Astrocyte of the spinal cord (primary cell): ENCODE results near the gene SMOC2.

Experiments
- DNase-seq: peaks from one replicate; pipeline ENCODE4 v3.0.0; 2011; ENCODE audit warnings: low read depth, low spot score
- H3K4me3 ChIP-seq: 2 replicates; pipeline ENCODE4 v1.5.1; 2011; ENCODE audit warnings: low read depth, mild to moderate bottlenecking, low read length, moderate library complexity
- in situ Hi-C: cut with HindIII; loops from 2 replicates; pipeline ENCODE4 v1.10.0; 2017; ENCODE audit warnings: low sequenced_read_pairs
- TF ChIP-seq, protein P1 (sequence below): IDR thresholded peaks from 2 replicates; pipeline ENCODE4 v1.5.1; 2012; ENCODE audit warnings: low read depth, mild to moderate bottlenecking, low read length, inconsistent platforms

SMOC2 gene

DNA sequence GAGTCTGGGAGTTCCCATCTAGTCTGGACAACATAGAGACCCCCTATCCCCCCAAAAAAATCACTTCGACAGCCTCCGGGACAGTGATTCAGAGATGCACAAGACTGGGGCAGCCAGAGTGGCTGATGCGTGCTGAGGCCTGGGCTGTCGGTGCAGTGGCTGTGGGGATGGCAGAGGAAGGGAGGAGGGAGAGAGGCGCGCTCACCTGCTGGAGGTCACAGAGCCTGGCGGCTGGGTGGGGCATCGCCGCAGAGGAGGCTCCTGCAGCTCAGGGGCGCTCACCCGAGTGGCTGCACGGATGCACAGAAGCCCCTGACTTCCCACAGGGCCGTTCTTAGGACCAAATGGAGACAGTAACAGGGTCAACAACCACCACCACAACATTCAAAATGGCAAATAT lies 182.8 kb downstream of the SMOC2 start:
- TF ChIP-seq, protein P1, sequence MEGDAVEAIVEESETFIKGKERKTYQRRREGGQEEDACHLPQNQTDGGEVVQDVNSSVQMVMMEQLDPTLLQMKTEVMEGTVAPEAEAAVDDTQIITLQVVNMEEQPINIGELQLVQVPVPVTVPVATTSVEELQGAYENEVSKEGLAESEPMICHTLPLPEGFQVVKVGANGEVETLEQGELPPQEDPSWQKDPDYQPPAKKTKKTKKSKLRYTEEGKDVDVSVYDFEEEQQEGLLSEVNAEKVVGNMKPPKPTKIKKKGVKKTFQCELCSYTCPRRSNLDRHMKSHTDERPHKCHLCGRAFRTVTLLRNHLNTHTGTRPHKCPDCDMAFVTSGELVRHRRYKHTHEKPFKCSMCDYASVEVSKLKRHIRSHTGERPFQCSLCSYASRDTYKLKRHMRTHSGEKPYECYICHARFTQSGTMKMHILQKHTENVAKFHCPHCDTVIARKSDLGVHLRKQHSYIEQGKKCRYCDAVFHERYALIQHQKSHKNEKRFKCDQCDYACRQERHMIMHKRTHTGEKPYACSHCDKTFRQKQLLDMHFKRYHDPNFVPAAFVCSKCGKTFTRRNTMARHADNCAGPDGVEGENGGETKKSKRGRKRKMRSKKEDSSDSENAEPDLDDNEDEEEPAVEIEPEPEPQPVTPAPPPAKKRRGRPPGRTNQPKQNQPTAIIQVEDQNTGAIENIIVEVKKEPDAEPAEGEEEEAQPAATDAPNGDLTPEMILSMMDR: no peak
- no peak for DNase-seq
- in situ Hi-C loops: no loop called here
- H3K4me3 ChIP-seq: no peak overlapping the region

DNA sequence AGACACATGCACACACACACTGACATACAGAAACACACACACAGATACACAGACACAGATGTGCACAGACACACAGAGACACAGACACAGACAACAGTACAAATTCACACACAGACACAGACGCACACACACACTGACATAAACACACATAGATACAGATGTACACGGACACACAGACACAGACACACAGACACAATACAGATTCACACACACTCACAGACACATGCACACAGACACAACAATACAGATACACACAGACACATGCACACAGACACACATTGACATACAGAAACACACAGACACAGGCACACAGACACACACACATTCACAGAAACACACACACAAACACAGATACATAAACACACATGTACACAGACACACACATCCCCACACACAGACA lies 183.6 kb downstream of the SMOC2 start:
- in situ Hi-C loops: no loop called here
- DNase-seq: no peak
- TF ChIP-seq, protein P1: no peak
- H3K4me3 ChIP-seq: no peak overlapping the region

DNA sequence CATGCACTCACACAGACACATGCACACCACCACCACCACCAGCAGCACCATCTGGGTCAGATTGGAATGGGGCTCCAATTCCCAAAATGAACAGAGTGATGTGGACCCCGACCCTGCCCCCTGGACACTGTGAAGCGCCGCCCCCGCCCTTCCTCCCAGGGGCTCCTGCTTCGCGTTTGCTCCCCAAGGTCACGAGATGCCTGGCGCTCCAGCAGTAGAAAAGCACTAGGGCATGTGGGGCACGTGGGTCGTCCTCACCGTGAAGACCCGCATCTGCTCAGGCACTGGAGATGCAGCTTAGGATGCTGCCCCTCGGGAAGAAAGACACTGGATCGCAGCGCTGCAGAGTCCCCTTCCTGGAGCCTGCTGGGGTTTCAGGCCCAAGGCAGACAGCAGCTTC lies 184.0 kb downstream of the SMOC2 start:
- no peak for DNase-seq
- in situ Hi-C loops: no loop called here
- H3K4me3 ChIP-seq: no peak overlapping the region
- TF ChIP-seq, protein P1: no peak

DNA sequence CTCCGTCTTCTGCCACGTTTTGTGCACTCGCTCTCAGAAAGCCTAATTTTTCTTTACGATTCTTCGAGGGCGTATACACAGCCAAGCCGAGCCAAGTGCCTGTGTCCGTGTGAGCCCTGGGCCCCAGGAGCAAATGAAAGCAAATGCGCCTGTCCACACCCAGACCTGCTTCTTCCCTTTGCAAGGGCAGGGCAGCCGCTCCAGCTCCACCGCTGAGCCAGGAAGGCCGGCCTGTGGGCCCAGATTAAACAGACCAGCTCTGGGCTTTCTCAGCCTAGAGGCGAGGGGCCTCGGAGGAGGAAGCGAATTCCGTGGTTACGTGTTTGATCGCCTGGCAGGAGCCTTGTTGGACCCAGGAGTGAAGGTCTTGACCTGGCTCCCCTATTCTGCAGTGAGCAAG lies 184.6 kb downstream of the SMOC2 start:
- in situ Hi-C loops: no loop called here
- TF ChIP-seq, protein P1: no peak
- no peak for DNase-seq
- H3K4me3 ChIP-seq: no peak overlapping the region

DNA sequence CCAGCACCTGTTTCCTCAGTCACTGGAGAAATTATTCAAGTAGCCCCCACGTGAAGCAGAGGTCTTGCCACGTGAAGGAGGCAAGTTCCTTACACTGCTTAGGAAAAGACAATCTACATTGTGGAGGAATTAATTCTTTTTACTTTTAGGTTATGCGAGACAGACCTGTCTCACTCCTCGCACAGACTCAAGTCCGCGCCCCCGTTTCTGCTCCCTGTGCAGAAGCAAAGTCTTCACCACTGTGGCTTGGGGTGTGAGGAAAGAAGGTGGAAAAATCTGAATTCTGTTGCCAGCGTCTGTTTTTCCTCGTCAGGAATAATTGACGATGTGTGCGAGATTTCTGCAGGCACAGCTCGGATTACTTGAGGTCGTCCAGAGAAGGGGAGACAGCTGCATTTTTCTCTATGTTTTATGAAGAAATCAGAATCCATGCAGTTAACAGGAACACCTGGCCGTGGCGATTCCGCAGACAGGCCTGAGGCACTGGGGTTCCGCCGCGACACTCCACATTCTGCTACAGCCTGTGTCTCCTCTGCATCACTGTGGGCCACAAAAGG lies 185.1 kb downstream of the SMOC2 start:
- DNase-seq: no peak
- TF ChIP-seq, protein P1: no peak
- no peak overlapping the region for H3K4me3 ChIP-seq
- in situ Hi-C loops: no loop called here

DNA sequence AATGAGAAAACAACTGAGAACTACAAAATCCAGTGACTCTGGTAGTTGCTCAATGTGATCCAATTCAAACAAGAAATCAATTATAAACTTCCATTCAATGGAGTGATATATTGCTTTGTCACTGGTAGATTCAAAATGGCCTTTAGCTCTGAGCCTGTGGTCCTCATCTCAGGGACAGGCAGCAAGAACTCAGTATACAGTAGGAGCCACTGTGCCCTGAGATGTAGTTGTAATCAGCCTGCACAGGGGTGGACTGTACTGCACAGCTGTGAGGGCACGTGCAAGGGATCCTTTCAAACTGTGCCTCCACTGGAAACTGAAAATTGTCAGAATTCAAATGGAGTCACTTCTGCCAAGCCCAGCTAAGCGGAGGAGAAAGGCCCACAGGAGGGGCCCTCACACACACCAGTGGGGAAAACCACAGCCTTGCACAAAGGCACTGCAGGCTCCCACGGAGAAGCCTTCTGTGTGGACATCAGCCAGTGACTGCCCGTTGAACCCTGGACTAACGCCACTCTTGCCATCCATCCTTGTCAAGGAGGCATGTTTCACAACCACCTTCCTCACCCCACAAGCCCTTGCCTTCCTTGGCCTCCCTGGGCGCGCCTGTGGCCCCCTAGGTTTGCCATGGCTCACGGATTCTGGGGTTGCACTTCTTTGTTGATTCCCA lies 186.7 kb downstream of the SMOC2 start:
- TF ChIP-seq, protein P1: no peak
- DNase-seq: no peak
- no peak overlapping the region for H3K4me3 ChIP-seq
- in situ Hi-C loops: no loop called here
